Stimulated activated CD4-positive, alpha-beta T cell treated with anti-CD3 and anti-CD28 coated beads, Interleukin-4, amount 100 ng/mL, for 24 hours (primary cell): ENCODE measurements around the gene CYP11A1.
A peak's percentile ranks its signal among the peaks of the same experiment; 100 is the strongest.

Experiments used
- DNase-seq: peaks from one replicate; pipeline ENCODE4 v3.0.0-alpha.2; 2020

CYP11A1 gene

DNA sequence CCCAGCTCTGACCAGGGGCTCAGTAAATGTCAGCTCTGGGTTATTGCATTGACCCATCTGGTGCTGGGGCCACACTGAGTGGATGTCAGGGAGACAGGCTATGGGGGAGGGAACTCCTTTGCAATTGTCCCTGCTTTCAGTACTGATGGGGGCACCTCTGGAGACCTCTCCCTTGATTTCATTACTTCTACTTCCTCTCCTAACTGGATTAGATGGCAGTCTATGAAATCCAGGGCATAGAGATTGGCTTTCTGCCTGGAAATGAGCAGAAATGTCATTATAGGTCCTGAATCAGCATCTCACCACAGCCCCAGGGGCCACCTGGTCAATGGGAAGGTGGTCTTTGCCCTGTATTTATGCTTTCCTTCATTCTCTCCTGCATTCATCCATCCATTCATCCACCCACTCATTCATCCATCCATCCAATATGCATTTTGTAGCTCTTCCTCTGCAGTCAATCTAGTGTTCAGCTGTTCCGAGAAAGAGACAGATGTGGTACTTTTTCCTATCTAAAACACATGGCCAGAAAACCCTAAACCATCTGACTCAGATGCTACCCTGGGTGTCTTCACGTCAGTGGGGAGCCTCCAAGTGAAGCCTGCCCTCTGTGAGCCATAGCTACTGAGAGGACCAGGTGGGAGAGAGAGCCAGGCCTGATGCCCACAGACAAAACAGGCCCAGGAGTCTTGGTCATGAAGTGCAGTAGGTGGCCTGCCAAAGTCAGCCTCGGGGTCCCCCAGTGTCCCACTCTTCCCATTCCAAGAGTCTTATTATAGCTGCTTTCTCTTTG lies 74.2 kb downstream of the CYP11A1 start:
- no peak for DNase-seq

DNA sequence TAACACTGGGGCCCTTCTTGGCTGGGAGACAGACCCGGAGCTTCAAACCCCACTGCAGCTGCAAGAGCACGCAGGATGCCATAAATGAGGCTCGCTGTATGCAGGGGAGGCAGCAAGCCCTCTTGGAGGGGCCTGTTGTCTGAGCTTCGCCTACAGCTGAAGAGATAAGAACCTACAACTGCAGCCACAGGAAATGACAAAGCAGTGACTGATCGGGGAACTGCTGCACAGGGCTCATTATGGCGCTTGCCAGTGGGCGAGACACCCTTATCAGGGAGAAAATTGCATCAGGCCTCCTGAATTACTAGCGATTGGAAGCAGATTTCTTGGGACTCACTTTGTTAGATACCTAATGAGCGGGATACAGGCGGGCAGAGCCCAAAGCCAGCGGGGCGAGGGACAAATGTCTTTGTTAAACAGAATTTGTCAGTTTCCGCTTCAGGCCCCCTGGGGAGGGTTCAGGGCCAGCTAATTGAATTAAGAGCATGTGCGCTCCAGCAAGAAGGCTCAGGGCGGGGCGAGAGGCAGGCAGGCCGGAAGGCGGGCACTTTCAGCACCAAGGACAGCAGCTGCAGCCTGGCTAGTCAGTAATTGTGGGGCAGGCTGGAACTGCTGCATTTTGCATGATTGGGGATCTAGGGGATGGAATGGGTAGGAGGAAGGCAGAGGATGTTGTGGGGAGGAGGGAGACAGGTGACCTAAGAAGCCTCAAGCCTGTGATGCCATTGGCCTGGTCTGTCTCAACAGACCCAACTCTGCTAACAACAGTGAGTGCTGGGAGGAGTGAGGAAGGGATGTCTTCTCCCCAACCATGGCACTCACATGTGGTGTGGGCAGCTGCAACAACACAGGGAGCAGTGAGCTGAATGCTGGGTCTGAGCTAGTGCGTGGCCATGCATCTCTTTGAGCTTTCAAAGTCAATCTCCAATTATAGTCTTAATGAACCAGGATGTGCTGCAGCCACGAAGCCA lies 76.1 kb downstream of the CYP11A1 start:
- peak; percentile 68 for DNase-seq

GRCh38 chr15:74290645-74291044 lies 76.8 kb downstream of the CYP11A1 start:
- no peak for DNase-seq

- no peak for DNase-seq
Observed at GRCh38 chr15:74289671-74290070, 77.8 kb downstream of the CYP11A1 start.
